Stimulated activated naive CD4-positive, alpha-beta T cell (primary cell): ENCODE measurements around the gene USP15.
"Not testable (repeated sequence)": the region's sequence is repeated elsewhere in the genome, so short reads cannot be mapped to it uniquely, and the experiment has no call there.

ENCODE experiments used
- DNase-seq, 6 experiments: peaks; one replicate each; lab custom pipeline; 2025; lab: John Stamatoyannopoulos, UW

USP15 gene

DNA sequence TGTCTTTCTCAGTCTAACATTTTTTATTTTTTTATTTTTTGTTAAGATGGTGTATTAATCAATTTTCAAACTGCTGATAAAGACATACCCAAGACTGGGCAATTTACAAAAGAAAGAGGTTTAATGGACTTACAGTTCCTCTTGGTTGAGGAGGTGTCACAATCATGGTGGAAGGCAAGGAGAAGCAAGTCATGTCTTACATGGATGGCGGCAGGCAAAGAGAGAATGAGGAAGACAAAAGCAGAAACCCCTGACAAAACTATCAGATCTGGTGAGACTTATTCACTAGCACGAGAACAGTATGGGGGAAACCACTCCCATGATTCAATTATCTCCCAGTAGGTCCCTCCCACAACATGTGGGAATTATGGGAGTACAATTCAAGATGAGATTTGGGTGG is 195.2 kb downstream of the USP15 start:
- not testable (repeated sequence) for DNase-seq

DNA sequence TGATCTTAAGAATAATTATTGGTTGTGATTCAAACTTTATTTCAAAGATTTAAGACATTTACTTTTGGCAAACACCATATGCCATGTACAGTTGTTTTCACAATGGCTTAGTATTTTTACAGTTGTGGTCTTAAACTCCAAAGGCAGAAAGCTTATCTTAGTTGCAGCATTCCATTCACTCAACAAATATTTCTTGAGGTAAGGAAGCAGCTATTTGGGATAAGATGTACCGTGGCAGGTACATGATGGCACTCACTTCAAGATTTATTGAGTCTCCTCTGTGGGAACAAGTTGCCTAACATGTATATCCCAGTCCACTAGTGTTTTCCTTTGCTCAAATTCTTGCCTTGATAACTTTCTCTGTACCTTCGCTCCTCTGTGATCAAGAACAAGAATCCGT is 198.4 kb downstream of the USP15 start:
- DNase-seq: no peak

DNA sequence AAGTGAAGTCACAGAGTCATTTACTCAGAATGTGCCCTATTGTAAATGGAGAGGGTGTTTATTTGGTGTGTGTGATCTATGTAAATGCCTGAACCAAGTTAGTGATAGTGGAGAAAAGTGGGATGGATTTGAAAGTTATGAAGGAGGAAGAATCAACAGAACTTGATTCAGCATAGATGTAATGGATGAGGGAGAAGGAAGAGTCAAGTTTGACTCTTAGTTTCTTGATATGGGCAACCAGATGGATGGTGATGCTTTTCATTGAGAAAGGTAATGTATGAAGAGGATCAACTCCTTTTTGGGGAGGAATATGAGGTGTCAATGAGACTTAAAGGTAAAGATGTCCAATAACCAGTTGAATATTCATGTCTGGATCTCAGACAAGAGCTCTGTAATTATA is 199.8 kb downstream of the USP15 start:
- DNase-seq: no peak

DNA sequence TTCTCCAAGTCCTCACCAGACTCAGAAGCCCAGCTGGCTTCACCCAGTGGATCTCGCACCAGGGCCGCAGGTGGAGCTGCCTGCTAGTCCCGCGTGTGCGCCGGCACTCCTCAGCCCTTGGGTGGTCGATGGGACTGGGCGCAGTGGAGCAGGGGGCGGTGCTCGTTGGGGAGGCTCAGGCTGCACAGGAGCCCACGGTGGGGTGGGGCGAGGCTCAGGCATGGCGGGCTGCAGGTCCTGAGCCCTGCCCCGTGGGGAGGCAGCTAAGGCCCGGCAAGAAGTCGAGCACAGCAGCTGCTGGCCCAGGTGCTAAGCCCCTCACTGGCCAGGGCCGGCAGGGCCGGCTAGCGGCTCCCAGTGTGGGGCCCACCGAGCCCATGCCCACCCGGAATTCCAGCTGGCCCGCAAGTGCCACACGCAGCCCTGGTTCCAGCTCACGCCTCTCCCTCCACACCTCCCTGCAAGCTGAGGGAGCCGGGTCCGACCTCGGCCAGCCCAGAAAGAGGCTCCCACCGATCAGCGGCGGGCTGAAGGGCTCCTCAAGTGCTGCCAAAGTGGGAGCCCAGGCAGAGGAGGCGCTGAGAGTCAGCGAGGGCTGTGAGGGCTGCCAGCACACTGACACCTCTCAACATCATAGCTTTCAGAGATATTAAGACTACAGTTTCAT is 201.1 kb downstream of the USP15 start:
- not testable (repeated sequence) for DNase-seq

DNA sequence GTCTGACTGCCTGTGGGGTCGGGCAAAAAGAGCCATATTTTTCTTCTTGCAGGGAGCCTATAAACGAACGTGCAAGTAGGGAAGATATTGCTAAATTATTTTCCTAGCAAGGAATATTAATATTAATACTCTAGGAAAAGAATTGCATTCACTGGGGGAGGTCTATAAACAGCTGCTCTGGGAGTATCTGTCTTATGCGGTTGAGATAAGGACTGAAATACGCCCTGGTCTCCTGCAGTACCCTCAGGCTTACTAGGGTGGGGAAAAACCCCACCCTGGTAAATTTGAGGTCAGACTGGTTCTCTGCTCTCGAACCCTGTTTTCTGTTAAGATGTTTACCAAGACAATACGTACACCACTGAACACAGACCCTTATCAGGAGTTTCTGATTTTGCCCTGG is 203.0 kb downstream of the USP15 start:
- not testable (repeated sequence) for DNase-seq
